Measurements from ENCODE around the gene SRP14.
"Not testable (repeated sequence)": the region's sequence is repeated elsewhere in the genome, so short reads cannot be mapped to it uniquely, and the experiment has no call there.

SRP14 gene

GRCh38 chr15:40050788-40051470, 11.9 kb upstream of the SRP14 start:
- DNase-seq (ENCODE audit: low spot score) = no peak

GRCh38 chr15:40048926-40049475, 10.0 kb upstream of the SRP14 start:
- no peak for DNase-seq (ENCODE audit: low spot score)

GRCh38 chr15:40048211-40048792, 9.3 kb upstream of the SRP14 start:
- DNase-seq (ENCODE audit: low spot score) = no peak

GRCh38 chr15:40047415-40048210, 8.6 kb upstream of the SRP14 start:
- DNase-seq (ENCODE audit: low spot score) = peak; percentile 41

- DNase-seq (ENCODE audit: low spot score) = no peak
Measured at GRCh38 chr15:40046721-40047414, 7.9 kb upstream of the SRP14 start.

- no peak for DNase-seq (ENCODE audit: low spot score)
Measured at GRCh38 chr15:40045572-40046217, 6.7 kb upstream of the SRP14 start.

- DNase-seq (ENCODE audit: low spot score) = peak; percentile 76
Measured at GRCh38 chr15:40044717-40045571, 6.0 kb upstream of the SRP14 start.

GRCh38 chr15:40043927-40044716, 5.1 kb upstream of the SRP14 start:
- no peak for DNase-seq (ENCODE audit: low spot score)

- no peak for DNase-seq (ENCODE audit: low spot score)
Measured at GRCh38 chr15:40042791-40043320, 3.9 kb upstream of the SRP14 start.

- no peak for DNase-seq (ENCODE audit: low spot score)
Measured at GRCh38 chr15:40040770-40041169, 1.8 kb upstream of the SRP14 start.

- DNase-seq (ENCODE audit: low spot score) = no peak
Measured at GRCh38 chr15:40040293-40040635, 1.3 kb upstream of the SRP14 start.

GRCh38 chr15:40038275-40038637, 725 bp downstream of the SRP14 start:
- no peak for DNase-seq (ENCODE audit: low spot score)

- DNase-seq (ENCODE audit: low spot score) = no peak
Measured at GRCh38 chr15:40037721-40038120, 1.3 kb downstream of the SRP14 start.

- DNase-seq (ENCODE audit: low spot score) = not testable (repeated sequence)
Measured at GRCh38 chr15:40035182-40035581, 3.8 kb downstream of the SRP14 start.

GRCh38 chr15:40034186-40034946, 4.6 kb downstream of the SRP14 start:
- no peak for DNase-seq (ENCODE audit: low spot score)

- peak; percentile 79 for DNase-seq (ENCODE audit: low spot score)
Measured at GRCh38 chr15:40032125-40032839, 6.7 kb downstream of the SRP14 start.

- DNase-seq (ENCODE audit: low spot score) = no peak
Measured at GRCh38 chr15:40031300-40031699, 7.7 kb downstream of the SRP14 start.
